Measurements from ENCODE around the gene VAT1.

VAT1 gene

DNA sequence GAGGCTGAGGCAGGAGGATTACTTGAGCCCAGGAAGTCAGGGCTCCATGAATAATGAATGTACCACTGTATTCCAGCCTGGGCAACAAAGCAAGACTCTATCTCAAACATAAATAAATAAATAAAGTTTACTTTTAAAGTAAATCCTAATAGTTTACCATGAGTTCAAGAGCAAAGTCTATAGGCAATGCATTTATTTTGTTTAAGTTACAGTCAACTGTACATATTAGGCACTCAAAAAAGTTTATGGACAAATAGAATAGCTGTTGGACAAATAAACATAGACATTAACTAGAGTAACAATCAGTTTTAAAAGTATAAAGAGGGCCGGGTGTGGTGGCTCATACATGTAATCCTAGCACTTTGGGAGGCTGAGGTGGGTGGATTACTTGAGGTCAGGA is 54.3 kb downstream of the VAT1 start:
- DNase-seq = no peak

Measured in inflammatory macrophage treated with lipopolysaccharide for 1 hour (primary cell).